ENCODE measurements around the gene IRX2. TPM values are rescaled to one million over a fixed set of nuclear protein-coding genes. Genes with fewer than 3 reads are reported as not detected.

The IRX2 gene
- total and polyA plus RNA-seq, 10 of the 15 experiments (the other 5 are each of a cell fraction or from before 2014, with no cell fraction given) = not detected

GRCh38 chr5:2761921-2762488 is 10.5 kb upstream of the IRX2 start (continued):
- no peak for TF ChIP-seq STAT1 (conservative IDR thresholded peaks at IDR 0.05)

GRCh38 chr5:2759696-2760461 is 8.4 kb upstream of the IRX2 start:
- Histone ChIP-seq H3K27me3 (replicated peaks in 1 of 2; ENCODE audit: control insufficient read depth in 2 of 2, insufficient read depth in 2 of 2, low read length in 1 of 2) (no peaks in the 10 kb centered on the region), H3K4me2 (ENCODE audit: control insufficient read depth, insufficient read depth) (no peak overlapping the region), H3K4me1 (ENCODE audit: control insufficient read depth, insufficient read depth, low read length) (no peaks in the 10 kb centered on the region), H3K9me3 (replicated peaks; ENCODE audit: control insufficient read depth, insufficient read depth, low read length) (no peaks in the 10 kb centered on the region; the same call in 2 of the 3 replicates), H3K27ac (ENCODE audit: control insufficient read depth, insufficient read depth) (no peak overlapping the region), H3K4me3 (no peak overlapping the region), H2AFZ (ENCODE audit: control insufficient read depth, low read depth, low read length) (no peak overlapping the region), H3K9ac (ENCODE audit: control insufficient read depth, insufficient read depth, low read length) (no peak overlapping the region), H3K36me3 (ENCODE audit: control insufficient read depth in 2 of 2, insufficient read depth in 2 of 2, low read length in 1 of 2) (no peaks in the 10 kb centered on the region), H4K20me1 (ENCODE audit: control insufficient read depth, insufficient read depth) (no peaks in the 10 kb centered on the region), H3K79me2 (ENCODE audit: control insufficient read depth, insufficient read depth, low read length) (no peaks in the 10 kb centered on the region)
- POLR2A ChIA-PET = no interaction called here
- intact Hi-C loops (cut with micrococcal nuclease; ENCODE audit: unreplicated experiment) = no loop called here
- ATAC-seq = no peak
- no TSS peak for BruUV-seq (replicated peaks)
- DNase-seq (ENCODE audit: low read depth, low spot score) = no peak
- WGBS (ENCODE audit: insufficient coverage, insufficient replicate concordance, low lambda C conversion rate, missing lambda C conversion rate) = 28% methylated on average over 11 of the region's 11 CpGs
- RAD21 ChIA-PET (ENCODE audit: unreplicated experiment) = no interaction called here
- FAIRE-seq = no peak
- in situ Hi-C loops (cut with MboI) = no loop called here
- CTCF ChIA-PET = no interaction called here
- SMC1A ChIA-PET (ENCODE audit: uncharacterized antibody, unreplicated experiment) = no interaction called here
- TF ChIP-seq TCF3 (IDR thresholded peaks at IDR 0.05; ENCODE audit: borderline replicate concordance, insufficient read depth, low read depth, low read length) (no peak), ESRRA (IDR thresholded peaks at IDR 0.05; ENCODE audit: low read length) (no peak), PKNOX1 (IDR thresholded peaks at IDR 0.05) (no peak), HCFC1 (IDR thresholded peaks at IDR 0.05; ENCODE audit: low read length) (no peak), RUNX3 (IDR thresholded peaks at IDR 0.05; ENCODE audit: low read length) (no peak), BACH1 (IDR thresholded peaks at IDR 0.05; ENCODE audit: borderline replicate concordance) (no peak), ATF2 (IDR thresholded peaks at IDR 0.05; ENCODE audit: low read length) (no peak), MXI1 (IDR thresholded peaks at IDR 0.05; ENCODE audit: low read depth, low read length) (no peak), HSF1 (IDR thresholded peaks at IDR 0.05; ENCODE audit: low read depth, low read length) (no peak), SKIL (IDR thresholded peaks at IDR 0.05; ENCODE audit: low read depth, poor library complexity, severe bottlenecking) (no peak), BRCA1 (IDR thresholded peaks at IDR 0.05; ENCODE audit: low read depth, low read length) (no peak), MAX (IDR thresholded peaks at IDR 0.05; ENCODE audit: low read depth, low read length) (no peak), GATAD2B (conservative IDR thresholded peaks at IDR 0.05; ENCODE audit: low read depth) (no peak)
